ENCODE measurements around the gene CYBA. TPM values are rescaled to one million over a fixed set of nuclear protein-coding genes. Genes with fewer than 3 reads are reported as not detected.

Gene CYBA
- total and polyA plus RNA-seq, 2 of the 13 experiments (the other 11 are each of a cell fraction or from before 2014, with no cell fraction given) = 196 to 250 TPM

DNA sequence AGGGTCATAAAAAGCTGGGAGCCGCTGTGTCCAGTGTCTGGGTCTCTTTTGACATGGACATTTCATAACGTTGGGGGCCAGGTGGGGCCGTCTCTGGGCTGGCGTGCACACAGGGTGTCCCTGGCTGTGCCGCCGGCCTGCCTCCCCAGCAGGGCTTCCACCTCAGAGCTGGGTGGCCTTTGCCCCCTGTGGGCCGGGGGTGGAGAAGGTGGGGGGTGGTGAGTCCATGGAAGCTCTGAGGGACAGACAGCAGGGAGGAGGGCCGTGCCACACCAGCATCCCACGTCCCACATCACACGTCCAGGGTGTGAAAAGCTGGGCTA is 36.4 kb upstream of the CYBA start (continued):
- TF ChIP-seq CTCF (CRISPR knock-in tag; IDR thresholded peaks at IDR 0.05) = peak; percentile 37
- TF ChIP-seq MZF1 (CRISPR knock-in tag; IDR thresholded peaks at IDR 0.05; ENCODE audit: borderline replicate concordance) = no peak
- 0 out of 2 replicates have a peak, but pooled peaks have one; percentile 56 for TF ChIP-seq ZIK1 (CRISPR knock-in tag; IDR thresholded peaks at IDR 0.05; ENCODE audit: borderline replicate concordance, low read depth)
- peak; percentile 41 for TF ChIP-seq GATAD2A (CRISPR knock-in tag; IDR thresholded peaks at IDR 0.05)
- no peak for TF ChIP-seq RBAK (CRISPR knock-in tag; IDR thresholded peaks at IDR 0.05)
- no peak for TF ChIP-seq IRX3 (CRISPR knock-in tag; IDR thresholded peaks at IDR 0.05; ENCODE audit: borderline replicate concordance, low read depth)
- no peak for TF ChIP-seq PLRG1 (conservative IDR thresholded peaks at IDR 0.05)
- no peak for TF ChIP-seq NFAT5 (CRISPR knock-in tag; IDR thresholded peaks at IDR 0.05)
- no peak for TF ChIP-seq ZBTB42 (CRISPR knock-in tag; IDR thresholded peaks at IDR 0.05)
- TF ChIP-seq, protein P1, sequence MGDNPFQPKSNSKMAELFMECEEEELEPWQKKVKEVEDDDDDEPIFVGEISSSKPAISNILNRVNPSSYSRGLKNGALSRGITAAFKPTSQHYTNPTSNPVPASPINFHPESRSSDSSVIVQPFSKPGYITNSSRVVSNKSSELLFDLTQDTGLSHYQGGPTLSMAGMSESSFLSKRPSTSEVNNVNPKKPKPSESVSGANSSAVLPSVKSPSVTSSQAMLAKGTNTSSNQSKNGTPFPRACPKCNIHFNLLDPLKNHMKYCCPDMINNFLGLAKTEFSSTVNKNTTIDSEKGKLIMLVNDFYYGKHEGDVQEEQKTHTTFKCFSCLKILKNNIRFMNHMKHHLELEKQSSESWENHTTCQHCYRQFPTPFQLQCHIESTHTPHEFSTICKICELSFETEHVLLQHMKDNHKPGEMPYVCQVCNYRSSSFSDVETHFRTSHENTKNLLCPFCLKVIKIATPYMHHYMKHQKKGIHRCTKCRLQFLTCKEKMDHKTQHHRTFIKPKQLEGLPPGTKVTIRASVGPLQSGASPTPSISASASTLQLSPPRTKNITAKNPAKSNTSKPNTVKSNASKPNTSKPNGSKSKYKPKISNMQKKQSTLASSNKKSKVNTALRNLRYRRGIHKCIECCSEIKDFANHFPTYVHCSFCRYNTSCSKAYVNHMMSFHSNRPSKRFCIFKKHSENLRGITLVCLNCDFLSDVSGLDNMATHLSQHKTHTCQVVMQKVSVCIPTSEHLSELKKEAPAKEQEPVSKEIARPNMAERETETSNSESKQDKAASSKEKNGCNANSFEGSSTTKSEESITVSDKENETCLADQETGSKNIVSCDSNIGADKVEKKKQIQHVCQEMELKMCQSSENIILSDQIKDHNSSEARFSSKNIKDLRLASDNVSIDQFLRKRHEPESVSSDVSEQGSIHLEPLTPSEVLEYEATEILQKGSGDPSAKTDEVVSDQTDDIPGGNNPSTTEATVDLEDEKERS (CRISPR knock-in tag; IDR thresholded peaks at IDR 0.05) = 0 out of 2 replicates have a peak, but pooled peaks have one; percentile 12
- TF ChIP-seq MAFG (CRISPR knock-in tag; IDR thresholded peaks at IDR 0.05) = no peak
- TF ChIP-seq ZNF563 (CRISPR knock-in tag; IDR thresholded peaks at IDR 0.05) = no peak
- TF ChIP-seq HOXD1 (CRISPR knock-in tag; IDR thresholded peaks at IDR 0.05) = no peak
- TF ChIP-seq ATF3 (CRISPR knock-in tag; IDR thresholded peaks at IDR 0.05) = no peak
- 0 out of 2 replicates have a peak, but pooled peaks have one; percentile 34 for TF ChIP-seq ZNF710 (CRISPR knock-in tag; IDR thresholded peaks at IDR 0.05; ENCODE audit: borderline replicate concordance)
- peak; percentile 53 for TF ChIP-seq HNF4A (CRISPR knock-in tag; IDR thresholded peaks at IDR 0.05)
- no peak for TF ChIP-seq JARID2 (CRISPR knock-in tag; IDR thresholded peaks at IDR 0.05; ENCODE audit: insufficient replicate concordance)
- TF ChIP-seq KLF12 (CRISPR knock-in tag; IDR thresholded peaks at IDR 0.05; ENCODE audit: borderline replicate concordance) = no peak
- 0 out of 2 replicates have a peak, but pooled peaks have one; percentile 57 for TF ChIP-seq ELF4 (CRISPR knock-in tag; IDR thresholded peaks at IDR 0.05; ENCODE audit: borderline replicate concordance)
